Measurements from ENCODE around the gene SYTL4. TPM values are rescaled to one million over a fixed set of nuclear protein-coding genes. Genes with fewer than 3 reads are reported as not detected.

The SYTL4 gene
- total and polyA plus RNA-seq, 2 of the 8 experiments (the other 6 are each of a cell fraction or from before 2014, with no cell fraction given), result 0.11 TPM

GRCh38 chrX:100747090-100747489 is 15.2 kb upstream of the SYTL4 start:
- H2BK120ac ChIP-seq (replicated peaks; ENCODE audit: low read depth, low read length), result no peak overlapping the region
- H2BK12ac ChIP-seq (ENCODE audit: low read depth, low read length), result no peak overlapping the region
- H3K18ac ChIP-seq (ENCODE audit: extremely low read depth, low read length), result no peak overlapping the region
- no peak overlapping the region for H2BK15ac ChIP-seq (ENCODE audit: low read length)
- no peak overlapping the region for H3K4me2 ChIP-seq (ENCODE audit: insufficient read depth in 1 of 2, low read depth in 2 of 2, low read length in 2 of 2)
- H3K27ac ChIP-seq (ENCODE audit: low read depth, low read length), result no peak overlapping the region
- H3K56ac ChIP-seq (replicated peaks; ENCODE audit: insufficient read length, low read depth, low read length), result no peak overlapping the region
- no peak overlapping the region for H2BK5ac ChIP-seq (ENCODE audit: low read depth, low read length)
- no peak overlapping the region for H3K9ac ChIP-seq (replicated peaks in 1 of 4; ENCODE audit: extremely low read depth in 1 of 4, low read depth in 3 of 4, low read length in 3 of 4)
- H3K4me3 ChIP-seq (ENCODE audit: extremely low read depth in 1 of 4, insufficient read depth in 2 of 4, low read depth in 3 of 4, low read length in 4 of 4), result no peak overlapping the region
- H3K23ac ChIP-seq (ENCODE audit: insufficient read length), result no peak overlapping the region
- H3K23me2 ChIP-seq (ENCODE audit: low read depth, low read length), result 0 out of 2 replicates have a peak, but pooled peaks cover 1% of the 10 kb centered on the region
- no peaks in the 10 kb centered on the region for H3K36me3 ChIP-seq (ENCODE audit: control insufficient read depth in 2 of 4, insufficient read depth in 4 of 4, low read length in 3 of 4)
- no peak overlapping the region for H2AFZ ChIP-seq (ENCODE audit: low read length)
- no peaks in the 10 kb centered on the region for H3K79me2 ChIP-seq (ENCODE audit: control insufficient read depth in 1 of 2, insufficient read depth in 2 of 2, low read length in 2 of 2)
- H3K14ac ChIP-seq (ENCODE audit: insufficient read length), result no peak overlapping the region
- no peak overlapping the region for H2BK20ac ChIP-seq (ENCODE audit: low read length)
- no peak for FAIRE-seq
- no peaks in the 10 kb centered on the region for H3K9me3 ChIP-seq (ENCODE audit: insufficient read depth in 2 of 2, low read depth in 1 of 2, low read length in 1 of 2)
- no peaks in the 10 kb centered on the region for H3K79me1 ChIP-seq (ENCODE audit: low read depth, low read length)
- no peaks in the 10 kb centered on the region for H3K27me3 ChIP-seq (replicated peaks in 1 of 4; ENCODE audit: control insufficient read depth in 3 of 4, extremely low read depth in 1 of 4, insufficient read depth in 3 of 4, low read length in 3 of 4)
- no peak overlapping the region for H4K5ac ChIP-seq (ENCODE audit: insufficient read length, low read depth, low read length)
- H3K4me1 ChIP-seq (replicated peaks in 1 of 4; ENCODE audit: control insufficient read depth in 3 of 4, insufficient read depth in 4 of 4, low read length in 3 of 4), result no peaks in the 10 kb centered on the region
- H4K91ac ChIP-seq (replicated peaks; ENCODE audit: insufficient read length, low read length), result no peak overlapping the region
- no peak overlapping the region for H4K8ac ChIP-seq (ENCODE audit: extremely low read depth, insufficient read depth, low read length)
- 80% methylated on average over 3 of the region's 3 CpGs; no CpG with 5 or more reads in 1 of the 2 experiments for WGBS, 2 experiments (ENCODE audit: extremely low coverage in 1 of 2, insufficient coverage in 1 of 2, insufficient read length in 1 of 2, insufficient replicate concordance in 2 of 2, low coverage in 1 of 2, low lambda C conversion rate in 2 of 2, missing lambda C conversion rate in 1 of 2)
- no peak for DNase-seq (ENCODE audit: low read depth in 1 of 2, low spot score in 2 of 2)
- H2AK5ac ChIP-seq (ENCODE audit: low read depth, low read length), result no peak overlapping the region
- no peak overlapping the region for H3K4ac ChIP-seq (replicated peaks; ENCODE audit: insufficient read length, low read depth, low read length)
- H4K20me1 ChIP-seq (replicated peaks in 1 of 2; ENCODE audit: control insufficient read depth in 1 of 2, insufficient read depth in 2 of 2, low read length in 2 of 2), result no peaks in the 10 kb centered on the region
- CTCF ChIA-PET (ENCODE audit: partially characterized antibody), result interaction anchor here (1.2 to 1.5 kb wide), 2 partner anchors 21 to 59 kb away, joined by 3 to 4 read pairs; no protein-coding TSS in a partner anchor
- POLR2A ChIA-PET (ENCODE audit: partially characterized antibody), result no interaction called here
- TF ChIP-seq KDM5A (IDR thresholded peaks at IDR 0.05; ENCODE audit: low read length) (no peak), TAF1 (IDR thresholded peaks at IDR 0.05; ENCODE audit: low read depth, low read length) (no peak)
